Stimulated activated CD4-positive, alpha-beta T cell treated with anti-CD3 and anti-CD28 coated beads, Interleukin-15, amount 100 ng/mL, for 24 hours (primary cell): ENCODE measurements around the gene CLDN3.
"Not testable (repeated sequence)": the region's sequence is repeated elsewhere in the genome, so short reads cannot be mapped to it uniquely, and the experiment has no call there.

Source experiments
- DNase-seq: peaks from one replicate; pipeline ENCODE4 v3.0.0-alpha.2; 2020

Gene CLDN3

GRCh38 chr7:73770002-73770859 lies at the start of gene CLDN3:
Gene CLDN3, minus strand, starts transcription at chr7:73770270. Its CDS starts 221 bp downstream, at chr7:73770049.
- DNase-seq: peak; percentile 47

DNA sequence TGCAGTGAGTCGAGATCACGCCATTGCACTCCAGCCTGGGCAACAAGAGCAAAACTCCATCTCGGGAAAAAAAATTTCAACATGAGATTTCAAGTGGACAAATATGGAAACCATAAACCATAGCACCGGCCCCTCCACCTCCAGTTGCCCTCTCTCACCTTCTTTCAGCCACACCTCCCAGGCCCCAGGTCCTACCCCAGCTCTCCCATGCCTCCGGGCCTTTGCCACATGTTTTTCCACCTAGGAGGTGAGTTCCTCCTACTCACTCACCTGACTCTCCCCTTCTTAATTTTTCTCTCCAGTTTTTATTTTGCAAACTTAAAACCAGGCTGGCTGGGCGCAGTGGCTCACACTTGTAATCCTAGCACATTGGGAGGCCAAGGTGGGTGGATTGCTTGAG lies 47.1 kb upstream of the CLDN3 start:
- no peak for DNase-seq

DNA sequence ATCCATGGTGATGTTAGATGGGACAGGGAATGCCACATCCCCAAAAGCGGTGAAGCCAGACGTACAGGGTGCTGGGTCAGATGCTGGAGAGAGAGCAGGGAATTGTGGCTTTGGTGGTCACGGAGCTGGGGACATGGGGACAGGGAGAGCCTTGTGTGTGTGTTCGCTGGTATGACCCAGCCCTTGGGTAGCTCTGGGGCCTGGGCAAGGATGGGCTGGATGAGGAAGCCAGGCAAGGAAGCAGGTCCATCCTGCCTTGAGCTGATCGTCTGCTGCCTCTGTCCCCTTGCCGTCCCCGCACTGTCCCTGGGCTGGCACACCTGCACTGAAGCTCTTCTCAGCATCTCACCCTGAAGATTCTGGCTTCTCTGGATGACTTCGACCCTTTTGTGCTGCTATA lies 45.4 kb upstream of the CLDN3 start:
- no peak for DNase-seq

DNA sequence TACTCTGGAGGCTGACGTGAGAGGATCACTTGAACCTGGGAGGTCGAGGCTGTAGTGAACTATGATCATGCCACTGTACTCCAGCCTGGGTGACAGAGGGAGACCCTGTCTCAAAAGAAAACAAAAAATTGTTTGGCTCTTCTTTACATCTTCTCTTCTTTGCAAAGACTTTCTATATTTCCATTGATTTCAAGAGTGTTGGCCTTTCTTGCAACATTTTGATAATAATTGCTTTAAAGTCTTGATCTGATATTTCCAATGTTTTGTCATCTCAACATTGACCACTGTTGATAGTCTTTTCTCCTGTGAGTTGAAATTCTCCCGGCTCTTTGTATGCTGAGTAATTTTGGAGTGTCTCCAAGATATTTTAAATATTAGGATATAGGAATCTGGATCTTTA lies 42.9 kb upstream of the CLDN3 start:
- DNase-seq: no peak

DNA sequence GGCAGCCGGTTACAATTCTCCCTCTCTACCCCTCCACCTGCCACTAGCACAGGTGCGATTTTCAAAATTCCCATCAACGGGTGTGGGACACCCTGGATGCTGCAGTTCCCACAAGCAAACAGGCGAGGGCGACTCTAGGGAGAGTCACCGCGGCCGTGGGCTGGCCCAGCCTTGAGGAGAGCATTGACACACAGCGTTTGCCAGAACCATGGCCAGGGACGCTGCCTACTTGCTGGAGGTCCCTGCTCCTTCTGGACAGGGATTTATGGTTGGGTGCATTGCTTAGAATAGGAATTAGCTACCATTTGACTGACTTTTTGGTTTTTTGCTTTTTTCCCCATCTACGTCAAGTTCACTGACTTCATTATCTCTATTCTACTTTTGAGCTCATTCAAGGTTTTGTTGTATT lies 41.7 kb upstream of the CLDN3 start:
- DNase-seq: peak; percentile 72

DNA sequence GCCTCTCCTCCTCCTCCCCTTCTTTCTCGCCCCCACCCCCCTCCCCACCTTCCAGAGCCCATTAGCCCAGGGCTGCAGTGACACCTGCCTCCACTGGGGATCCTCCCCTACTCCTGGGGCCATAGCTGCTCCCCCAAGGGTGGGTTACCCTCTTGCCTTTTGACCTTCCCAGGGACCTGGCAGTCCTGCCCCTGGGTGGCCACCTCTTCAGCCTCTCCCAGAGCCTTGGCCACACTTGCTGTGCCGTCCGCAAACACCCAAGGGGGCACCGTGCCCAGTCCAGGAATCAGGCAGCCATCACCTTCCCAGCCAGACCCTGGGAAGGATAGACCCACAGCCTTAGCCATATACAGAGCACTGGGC lies 40.9 kb upstream of the CLDN3 start:
- no peak for DNase-seq

GRCh38 chr7:73809467-73809951 lies 39.4 kb upstream of the CLDN3 start:
- DNase-seq: no peak

GRCh38 chr7:73802459-73802858 lies 32.4 kb upstream of the CLDN3 start:
- DNase-seq: no peak

GRCh38 chr7:73801577-73801976 lies 31.5 kb upstream of the CLDN3 start:
- DNase-seq: no peak

GRCh38 chr7:73799282-73800141 lies 29.4 kb upstream of the CLDN3 start:
- DNase-seq: no peak

DNA sequence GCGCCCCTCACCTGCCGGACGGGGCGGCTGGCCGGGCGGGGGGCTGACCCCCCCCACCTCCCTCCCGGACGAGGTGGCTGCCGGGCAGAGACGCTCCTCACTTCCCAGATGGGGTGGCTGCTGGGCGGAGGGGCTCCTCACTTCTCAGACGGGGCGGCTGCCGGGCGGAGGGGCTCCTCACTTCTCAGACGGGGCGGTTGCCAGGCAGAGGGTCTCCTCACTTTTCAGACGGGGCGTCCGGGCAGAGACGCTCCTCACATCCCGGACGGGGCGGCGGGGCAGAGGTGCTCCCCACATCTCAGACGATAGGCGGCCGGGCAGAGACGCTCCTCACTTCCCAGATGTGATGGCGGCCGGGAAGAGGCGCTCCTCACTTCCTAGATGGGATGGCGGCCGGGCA lies 27.1 kb upstream of the CLDN3 start:
- not testable (repeated sequence) for DNase-seq

DNA sequence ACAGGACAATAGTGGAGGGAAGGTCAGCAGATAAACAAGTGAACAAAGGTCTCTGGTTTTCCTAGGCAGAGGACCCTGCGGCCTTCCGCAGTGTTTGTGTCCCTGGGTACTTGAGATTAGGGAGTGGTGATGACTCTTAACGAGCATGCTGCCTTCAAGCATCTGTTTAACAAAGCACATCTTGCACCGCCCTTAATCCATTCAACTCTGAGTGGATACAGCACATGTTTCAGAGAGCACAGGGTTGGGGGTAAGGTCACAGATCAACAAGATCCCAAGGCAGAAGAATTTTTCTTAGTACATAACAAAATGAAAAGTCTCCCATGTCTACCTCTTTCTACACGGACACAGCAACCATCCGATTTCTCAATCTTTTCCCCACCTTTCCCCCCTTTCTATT lies 26.6 kb upstream of the CLDN3 start:
- not testable (repeated sequence) for DNase-seq

- DNase-seq: not testable (repeated sequence)
Observed at GRCh38 chr7:73795188-73795587, 25.1 kb upstream of the CLDN3 start.

DNA sequence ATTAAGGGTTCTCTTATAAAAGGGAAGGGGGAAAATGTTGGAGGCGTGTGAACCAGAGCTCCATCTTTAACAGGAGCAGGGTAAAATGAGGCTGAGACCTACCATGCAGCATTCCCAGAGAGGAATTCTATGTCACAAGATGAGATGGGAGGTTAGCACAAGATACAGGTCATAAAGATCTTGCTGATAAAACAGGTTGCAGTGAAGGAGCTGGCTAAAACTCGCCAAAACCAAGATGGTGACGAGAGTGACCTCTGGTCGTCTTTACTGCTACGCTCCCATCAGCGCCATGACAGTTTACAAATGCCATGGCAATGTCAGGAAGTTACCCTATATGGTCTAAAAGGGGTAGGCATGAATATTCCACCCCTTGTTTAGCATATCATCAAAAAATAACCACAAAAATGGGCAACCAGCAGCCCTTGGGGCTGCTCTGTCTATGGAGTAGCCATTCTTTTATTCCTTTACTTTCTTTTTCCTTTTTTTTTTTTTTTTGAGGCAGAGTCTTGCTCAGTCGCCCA lies 21.2 kb upstream of the CLDN3 start:
- DNase-seq: not testable (repeated sequence)

- DNase-seq: no peak
Observed at GRCh38 chr7:73789051-73789450, 19.0 kb upstream of the CLDN3 start.

- DNase-seq: not testable (repeated sequence)
Observed at GRCh38 chr7:73787786-73788048, 17.6 kb upstream of the CLDN3 start.

DNA sequence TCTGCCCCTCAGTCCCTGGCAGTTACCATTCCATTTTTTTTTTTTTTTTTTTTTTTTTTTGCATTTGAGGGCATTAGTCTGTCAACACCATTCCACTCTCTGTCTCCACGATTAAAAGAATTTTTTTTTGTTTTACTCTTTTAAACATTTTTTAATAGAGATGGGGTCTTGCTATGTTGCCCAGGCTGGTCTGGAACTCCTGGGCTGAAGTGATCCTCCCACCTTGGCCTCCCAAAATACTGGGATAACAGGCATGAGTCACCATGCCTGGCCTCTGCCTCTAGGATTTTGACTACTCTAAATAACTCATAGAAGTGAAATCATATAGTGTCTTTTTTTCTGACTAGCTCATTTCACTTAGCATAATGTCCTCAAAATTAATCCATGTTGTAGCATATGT lies 16.5 kb upstream of the CLDN3 start:
- no peak for DNase-seq

GRCh38 chr7:73779517-73779916 lies 9.4 kb upstream of the CLDN3 start:
- DNase-seq: no peak

DNA sequence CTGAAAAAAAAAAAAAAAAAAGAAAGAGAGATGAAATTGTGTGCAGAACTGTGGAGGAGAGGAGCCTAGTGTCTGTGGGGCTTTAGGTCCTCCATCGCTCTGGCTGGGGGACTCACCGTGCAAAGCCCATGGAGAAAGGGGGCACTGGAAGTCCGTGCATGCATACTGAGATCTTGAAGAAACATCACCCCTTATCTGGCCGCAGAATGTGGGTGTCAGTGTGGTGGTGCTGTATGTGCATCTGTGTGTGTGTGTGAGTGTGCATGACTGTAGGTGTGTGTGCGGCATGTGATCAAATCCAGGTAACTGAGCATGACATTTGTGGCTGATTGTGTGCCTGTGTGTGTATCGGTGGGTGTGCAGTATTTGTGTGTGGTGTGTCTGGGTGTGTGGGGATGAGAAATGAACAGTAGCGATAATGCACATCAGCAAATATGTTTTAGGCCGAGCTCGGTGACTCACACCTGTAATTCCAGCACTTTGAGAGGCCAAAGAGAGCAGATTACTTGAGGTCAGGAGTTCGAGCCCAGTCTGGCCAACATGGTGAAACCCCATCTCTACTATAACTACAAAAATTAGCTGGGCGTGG lies 8.8 kb upstream of the CLDN3 start:
- no peak for DNase-seq

DNA sequence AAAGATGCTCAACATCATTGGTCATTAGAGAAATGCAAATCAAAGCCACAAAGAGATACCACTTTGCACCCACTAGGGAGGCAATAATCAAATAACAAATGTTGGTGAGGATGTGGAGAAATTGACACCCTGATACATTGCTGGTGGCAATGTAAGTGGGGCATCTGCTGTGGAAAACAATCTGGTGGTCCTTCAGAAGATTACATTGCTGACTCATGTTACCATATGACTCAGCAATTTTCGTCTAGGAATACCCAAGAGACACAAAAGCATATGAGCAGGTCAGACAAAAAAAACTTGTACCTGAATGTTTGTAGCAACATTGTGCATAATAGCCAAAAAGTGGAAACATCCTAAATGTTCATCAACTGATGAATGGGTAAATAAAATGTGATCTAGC lies 4.9 kb upstream of the CLDN3 start:
- no peak for DNase-seq

DNA sequence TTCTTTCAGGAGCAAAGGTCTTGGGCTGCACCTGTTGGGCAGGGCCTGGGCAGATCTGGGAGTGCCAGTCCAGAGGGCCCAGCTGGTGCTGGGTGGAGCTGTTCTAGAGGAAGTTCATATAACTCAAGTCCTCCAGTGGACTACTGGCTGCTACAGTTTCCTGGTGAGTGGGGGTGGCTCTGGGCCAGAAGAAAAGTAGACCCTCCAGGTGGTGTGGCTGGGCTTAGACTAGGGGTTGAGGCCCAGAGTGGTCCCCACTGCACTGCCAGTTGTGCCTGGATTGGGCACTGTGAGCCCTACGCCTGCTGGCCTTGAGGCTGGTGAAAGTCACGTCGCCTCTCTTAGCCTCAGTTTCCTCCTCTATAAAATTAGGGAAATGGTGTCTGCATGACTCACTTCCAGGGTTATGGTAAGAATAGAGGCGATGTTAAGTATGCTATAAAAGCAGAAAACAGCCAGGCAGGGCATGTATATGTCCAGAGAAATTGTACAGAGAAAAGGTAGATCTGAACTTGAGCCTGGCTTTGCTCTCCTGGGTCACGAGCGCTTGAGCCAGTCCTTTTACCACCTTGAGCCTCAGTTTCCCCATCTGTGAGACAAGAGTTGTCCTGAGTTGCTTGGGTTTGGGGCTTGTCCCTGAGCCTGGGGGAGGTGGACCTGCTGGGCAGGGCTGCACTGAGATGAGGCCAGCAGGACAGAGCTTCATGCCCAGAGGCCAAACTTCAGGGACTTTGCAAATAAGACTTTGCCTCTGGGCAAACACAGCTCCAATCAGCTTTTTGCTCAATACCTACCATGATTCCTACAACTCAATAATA lies 3.8 kb upstream of the CLDN3 start:
- no peak for DNase-seq

GRCh38 chr7:73770860-73771670 lies 995 bp upstream of the CLDN3 start:
- DNase-seq: no peak
